Measurements from ENCODE around the gene C10orf90.

C10orf90 gene

DNA sequence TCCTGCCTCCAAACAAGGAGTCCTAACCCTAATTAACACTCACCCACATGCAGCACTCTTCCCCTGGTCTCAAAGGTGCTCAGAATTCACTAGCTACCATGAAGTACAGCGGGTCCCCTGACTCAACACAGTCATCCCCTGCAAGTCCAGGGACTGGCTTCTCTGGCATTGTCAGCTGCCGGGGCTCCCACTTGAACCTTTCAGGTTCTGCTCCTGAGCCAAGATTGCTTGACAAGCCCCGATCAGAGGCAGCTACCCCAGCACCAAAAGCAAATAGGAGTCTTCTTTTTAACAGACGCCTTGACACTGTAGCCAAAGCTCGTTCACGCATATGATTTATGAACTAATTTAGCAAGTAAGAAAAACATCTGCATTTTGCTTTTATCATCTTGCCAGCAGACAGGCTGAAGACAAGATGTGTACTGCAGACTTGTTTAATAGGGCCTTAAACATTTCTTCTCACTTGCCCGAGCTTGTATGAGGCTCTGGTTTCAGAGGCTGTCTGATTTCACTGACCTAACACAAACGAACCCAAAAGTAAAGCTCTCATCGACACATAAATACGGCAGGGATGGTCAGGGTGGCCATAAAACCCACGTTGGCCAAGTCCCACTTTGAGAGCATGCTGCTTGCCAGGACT lies 214.6 kb downstream of the C10orf90 start:
- DNase-seq: no peak

DNA sequence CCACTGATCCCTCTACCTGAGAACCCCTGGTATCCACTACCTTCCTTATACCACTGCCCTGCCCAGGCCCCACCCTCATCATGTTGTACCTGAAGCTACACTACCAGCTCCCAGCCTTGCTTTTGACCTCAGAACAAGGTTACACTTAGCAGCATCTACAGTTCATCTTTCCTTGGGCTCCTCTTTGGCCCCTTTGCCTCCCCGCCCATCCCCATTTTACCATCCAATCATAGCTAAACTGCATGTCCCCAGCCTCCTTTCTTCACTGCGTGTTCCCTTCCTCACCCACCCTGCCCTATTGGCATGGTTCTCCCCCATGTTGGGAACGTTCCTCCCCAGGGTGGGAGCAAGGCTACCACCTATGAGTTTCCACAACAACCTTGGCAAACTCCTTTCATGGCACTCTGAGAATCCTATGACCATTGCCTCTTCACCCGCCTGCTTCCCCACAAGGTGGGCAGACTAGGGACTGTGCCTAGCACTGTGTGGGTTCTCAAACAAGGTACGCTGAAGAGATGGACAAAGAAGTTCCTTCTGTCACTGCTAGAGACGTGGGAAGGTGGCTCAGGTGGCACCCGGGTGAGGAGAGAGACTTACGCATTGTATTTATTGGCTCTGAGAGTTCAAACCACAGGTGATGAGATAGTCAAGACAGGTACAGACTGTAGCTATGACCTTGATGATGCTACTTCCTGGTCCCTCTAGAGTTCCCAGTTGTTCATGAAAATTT lies 215.3 kb downstream of the C10orf90 start:
- DNase-seq: no peak

DNA sequence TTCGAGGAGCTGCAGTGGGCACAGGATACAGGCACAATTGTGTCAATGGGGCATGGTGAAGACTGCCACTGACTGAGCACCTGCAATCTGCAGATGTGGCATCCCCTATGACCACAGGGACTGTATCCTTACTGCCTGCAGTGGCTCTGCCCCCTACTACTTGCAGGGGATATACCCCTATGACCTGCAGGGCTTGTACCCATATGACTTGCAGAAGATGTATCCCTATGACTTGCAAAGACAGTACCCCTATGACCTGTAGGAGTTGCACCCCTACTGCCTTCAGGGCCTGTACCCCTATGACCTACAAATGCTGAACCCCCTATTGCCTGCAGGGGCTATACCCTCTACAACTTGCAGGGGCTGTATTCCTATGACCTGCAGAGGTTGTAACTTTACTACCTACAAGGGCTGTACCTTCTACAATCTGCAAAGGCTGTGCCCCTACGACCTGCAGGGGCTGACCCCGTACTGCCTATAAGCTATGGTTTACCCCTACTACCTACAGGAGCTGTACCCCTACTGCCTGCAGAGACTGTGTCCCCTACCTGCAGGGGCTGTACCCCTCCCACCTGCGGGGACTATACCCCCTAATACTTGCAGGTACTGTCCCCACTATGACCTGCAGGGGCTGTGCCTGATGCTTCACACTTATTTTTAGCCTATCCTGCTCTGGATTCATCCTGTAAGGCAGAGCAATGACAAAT lies 216.3 kb downstream of the C10orf90 start:
- DNase-seq: no peak

DNA sequence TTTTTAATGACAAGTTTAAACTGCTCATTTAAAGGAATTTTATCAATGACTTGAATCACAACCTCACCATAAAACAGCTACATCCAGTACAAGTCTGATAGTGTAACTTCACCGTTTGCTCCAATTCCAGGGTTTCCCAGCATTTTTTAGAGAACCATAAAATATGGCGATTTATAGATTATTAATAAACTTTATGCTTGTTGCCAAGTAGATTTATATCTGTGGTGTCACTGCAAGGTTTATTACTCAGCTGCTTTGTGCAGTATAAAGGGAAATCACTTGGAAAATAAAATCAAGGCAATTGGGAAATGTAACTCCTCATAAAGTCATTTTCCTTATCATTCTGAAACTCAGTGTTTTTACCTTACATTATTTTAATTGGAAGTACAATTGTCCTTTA lies 218.2 kb downstream of the C10orf90 start:
- no peak for DNase-seq

GRCh38 chr10:126448091-126448490 lies 222.4 kb downstream of the C10orf90 start:
- no peak for DNase-seq

DNA sequence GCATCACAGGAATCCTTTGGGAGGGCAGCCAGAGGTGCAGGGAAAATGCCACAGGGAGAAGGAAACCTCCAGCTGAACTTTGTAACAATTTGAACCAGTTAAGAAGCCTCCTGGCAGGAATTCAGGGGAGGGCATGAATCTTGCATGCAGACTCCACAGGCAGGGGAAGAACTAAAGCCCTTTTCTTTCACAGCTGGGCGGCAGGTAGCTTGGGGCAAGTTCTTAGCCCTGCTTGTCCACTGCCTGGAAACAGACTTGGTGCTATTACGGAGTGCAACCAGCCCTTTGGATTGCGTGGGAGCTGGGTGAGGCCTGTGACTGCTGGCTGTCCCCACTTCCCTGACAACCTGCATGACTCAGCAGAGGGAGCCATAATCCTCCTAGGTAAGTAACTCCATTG lies 230.6 kb downstream of the C10orf90 start:
- no peak for DNase-seq

DNA sequence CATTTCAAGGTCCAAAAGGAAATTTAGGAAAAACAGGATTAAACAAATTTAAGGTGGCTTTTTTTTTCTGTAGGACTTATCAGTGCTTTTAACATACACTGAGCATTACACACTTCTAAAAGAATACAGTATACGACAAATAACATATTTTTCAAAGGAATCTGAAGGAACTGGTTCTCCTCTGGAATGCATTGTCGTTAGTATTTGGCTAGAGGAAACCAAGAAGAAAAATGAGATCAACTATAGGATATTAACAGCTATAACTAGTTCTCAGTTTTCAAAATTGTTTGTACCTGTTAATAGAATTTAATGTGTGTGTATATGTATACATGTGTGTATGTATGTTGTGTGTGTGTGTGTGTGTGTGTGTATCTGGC lies 232.1 kb downstream of the C10orf90 start:
- no peak for DNase-seq

GRCh38 chr10:126437635-126438406 lies 232.7 kb downstream of the C10orf90 start:
- DNase-seq: no peak

- DNase-seq: no peak
These were observed 236.3 kb downstream of the C10orf90 start for GRCh38 chr10:126434235-126434634.

DNA sequence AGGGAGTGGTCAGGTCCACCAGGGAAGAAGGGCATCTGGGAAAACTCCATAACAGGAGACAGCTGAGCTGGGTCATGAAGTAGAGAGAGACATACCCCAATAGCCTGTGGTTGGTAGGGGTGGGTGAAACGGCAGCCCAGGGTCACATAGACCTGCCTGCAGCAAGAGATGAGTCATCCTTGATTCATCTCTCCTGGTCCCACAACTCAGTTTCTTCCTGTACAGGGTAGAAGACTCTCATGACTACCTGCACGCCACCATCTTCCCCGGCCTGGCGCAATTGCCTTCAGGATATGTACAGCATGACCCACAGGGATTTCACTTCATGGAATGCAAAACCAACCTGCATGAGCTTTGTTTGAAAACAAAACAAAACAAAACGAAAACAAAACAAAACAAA lies 237.1 kb downstream of the C10orf90 start:
- no peak for DNase-seq

DNA sequence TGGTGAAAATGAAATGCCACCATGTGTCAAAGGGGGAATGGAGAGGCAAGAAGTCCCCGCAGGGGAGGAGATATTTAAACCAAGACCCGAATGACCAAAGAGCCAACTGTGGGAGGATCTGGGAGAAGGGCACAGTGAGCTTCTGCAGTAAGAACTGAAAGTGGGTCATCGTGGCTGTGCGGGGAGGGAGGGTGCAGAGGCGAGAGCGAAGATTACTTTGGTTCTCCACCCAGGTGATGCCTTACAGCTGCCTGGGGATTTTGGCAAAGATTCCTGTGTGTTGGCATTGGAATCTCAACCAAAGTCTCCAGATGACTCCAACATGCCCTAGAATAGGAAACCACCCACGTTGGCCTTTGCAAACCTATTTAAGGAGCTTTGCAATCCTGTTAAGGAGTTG lies 238.0 kb downstream of the C10orf90 start:
- no peak for DNase-seq

- DNase-seq: no peak
These were observed 238.7 kb downstream of the C10orf90 start for GRCh38 chr10:126431816-126432215.

- no peak for DNase-seq
These were observed 240.0 kb downstream of the C10orf90 start for GRCh38 chr10:126430512-126430911.

- DNase-seq: no peak
These were observed 241.2 kb downstream of the C10orf90 start for GRCh38 chr10:126429275-126429674.

DNA sequence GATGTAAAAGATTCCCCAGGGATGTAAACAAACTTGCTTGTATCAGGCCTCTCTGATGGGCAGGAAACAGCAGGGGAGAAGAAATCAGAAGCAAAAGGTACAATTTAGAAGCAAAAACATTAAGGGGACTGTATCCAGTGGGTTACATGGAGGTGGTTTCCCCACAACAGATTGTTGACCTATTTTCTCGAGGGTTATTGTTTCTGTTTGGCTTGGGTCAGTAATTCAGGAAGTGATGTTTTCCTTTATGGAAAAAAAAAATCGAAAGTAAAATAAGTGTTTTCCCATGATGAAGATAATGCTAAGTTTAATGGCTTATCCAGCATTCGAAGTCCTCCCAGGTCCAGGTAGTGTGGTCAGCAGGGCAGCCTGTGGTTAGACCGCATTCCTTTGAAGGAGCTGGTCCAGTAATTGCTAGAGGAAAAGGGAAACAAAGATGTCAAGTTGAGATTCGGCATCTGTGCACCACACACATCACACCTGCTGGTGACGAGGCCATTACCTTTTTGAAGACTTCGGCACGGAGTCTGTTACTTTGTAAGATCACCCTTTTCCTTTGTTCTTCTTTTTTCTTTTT lies 244.9 kb downstream of the C10orf90 start:
- DNase-seq: no peak

DNA sequence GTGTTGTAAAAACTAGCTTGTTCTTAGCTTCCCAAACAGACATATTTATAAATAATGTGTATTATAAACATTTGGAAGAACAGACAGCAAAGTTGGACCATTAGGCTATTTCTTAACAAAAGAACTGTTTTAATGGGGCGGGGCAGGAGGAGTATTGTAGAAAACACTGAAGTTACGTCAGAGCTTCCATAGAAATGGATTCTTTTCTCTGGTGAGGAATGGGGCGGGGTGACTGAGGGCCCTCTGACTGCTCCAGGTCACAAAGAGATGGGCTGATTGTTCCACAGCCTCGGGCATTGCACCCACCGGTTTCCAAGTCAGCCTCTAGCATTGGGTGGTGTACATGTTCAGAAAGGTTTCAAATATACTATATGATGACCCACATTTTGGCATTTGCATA lies 245.5 kb downstream of the C10orf90 start:
- DNase-seq: no peak

DNA sequence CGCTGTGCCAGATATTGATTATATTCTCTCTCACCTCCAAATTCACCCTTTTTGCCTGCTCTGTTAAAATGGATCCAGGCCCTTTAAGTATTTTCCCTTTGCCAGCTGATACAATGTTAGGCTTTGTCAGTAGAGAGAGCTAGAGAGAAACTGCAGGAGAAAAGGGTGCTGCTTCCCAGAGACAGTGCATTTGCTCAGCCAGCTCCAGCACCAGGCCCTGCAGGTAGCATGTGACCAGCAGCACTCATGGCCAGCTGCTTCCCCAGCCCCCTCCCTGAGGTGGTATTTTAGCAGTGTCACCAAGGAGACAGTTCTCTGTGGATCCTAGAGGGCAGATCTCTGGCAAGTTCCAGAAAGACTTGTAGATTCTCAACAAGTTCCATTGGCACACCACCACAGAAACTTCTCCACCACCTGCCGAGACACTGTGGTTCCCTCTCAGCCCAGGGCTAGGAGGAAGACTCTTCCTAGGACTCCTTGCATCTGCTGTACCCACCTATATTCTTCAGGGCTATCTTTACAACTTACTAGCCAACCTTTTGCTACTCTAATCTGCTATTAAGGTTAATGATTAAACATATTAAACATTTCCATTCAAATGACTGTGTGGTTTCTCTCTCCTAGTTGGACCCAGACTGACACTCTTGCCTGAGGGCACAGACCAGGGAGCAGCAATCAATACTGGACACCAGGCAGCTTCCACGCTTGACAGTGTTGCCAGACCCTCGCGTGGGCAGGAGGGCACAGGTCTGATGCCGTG lies 246.6 kb downstream of the C10orf90 start:
- no peak for DNase-seq

DNA sequence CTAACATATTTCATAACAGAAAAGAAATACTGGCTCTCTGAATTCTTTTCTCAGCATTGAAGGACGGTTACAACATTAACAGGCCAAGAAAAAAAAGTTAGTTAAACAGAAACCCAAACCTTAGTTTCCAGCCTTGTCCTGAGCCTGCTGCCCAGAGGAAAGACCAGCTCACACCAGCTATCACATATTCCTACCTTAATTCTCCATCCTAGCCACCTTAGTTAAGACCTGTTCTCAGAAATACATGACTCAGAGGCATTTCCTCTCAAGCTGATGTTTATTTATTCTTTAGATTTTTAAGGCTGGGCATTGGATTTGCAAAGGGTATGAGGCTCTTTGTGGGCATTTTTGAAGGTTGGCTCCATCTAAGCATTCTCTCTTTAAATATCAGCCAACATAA lies 247.9 kb downstream of the C10orf90 start:
- no peak for DNase-seq

- DNase-seq: no peak
These were observed 248.7 kb downstream of the C10orf90 start for GRCh38 chr10:126421756-126422256.

DNA sequence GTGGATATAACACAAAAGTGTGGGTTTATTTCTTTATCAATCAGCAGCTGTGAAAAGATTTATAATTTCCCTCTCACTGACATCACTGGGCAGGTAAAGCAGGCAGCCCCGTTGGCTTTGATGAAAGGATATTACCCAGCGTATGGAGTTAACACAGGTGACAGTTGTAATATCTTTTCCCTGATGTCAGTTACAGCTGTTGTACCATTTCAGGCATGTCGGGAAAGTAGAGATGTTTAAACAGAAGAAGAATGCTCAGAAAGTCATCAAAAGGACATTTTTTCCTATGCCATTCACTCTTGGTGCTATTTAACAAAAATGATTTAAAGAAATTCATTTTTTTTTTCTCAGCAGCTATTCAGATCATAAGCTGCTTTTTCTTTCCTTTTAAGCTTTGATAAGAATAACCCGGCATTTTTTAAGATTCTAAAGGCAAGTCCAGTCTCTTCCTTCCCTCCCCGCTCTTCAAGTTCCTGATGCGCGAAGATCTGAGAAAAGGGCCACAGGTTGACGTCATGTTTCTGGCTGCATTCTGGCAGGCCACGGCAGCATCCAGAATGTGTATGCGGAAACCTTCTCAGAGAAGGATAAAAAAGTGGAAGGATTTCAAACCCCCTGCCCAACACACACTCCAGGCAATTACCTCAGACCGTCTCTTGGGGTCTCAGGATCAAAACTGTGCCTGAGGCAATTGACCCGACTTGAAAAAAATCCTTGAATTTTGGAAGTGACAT lies 249.8 kb downstream of the C10orf90 start:
- DNase-seq: no peak

DNA sequence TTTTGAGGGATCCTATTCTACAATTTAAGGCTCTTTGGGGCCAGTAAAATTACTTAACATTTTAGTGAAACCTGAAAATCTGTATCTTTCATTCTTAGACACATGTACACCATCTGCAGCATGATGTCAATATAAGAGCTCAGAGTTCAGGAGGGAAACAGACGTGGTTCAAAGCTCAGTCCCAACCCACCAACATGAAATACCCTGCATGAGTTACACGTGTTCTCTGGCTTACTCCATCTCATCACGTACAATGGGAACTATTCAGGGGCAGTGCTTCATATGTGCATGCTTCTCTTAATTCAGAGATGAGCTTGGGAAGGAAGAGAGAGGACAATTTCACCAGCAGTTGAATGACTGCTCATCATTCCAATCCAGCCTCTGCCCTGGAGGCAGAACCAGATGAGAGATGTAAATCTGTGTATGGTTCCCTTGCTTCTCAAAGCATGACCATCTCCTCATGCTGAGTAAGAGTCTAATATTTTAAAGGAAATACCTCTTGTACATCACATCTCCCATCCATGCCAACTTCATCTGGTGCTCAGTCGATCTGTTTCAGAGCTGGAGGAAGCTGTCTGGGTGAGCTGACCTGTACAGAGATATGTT lies 253.2 kb downstream of the C10orf90 start:
- no peak for DNase-seq
